ENCODE data around the gene BEAN1.

Gene BEAN1

GRCh38 chr16:66486773-66487579 lies 59.9 kb downstream of the BEAN1 start:
- H3K27me3 ChIP-seq (ENCODE audit: insufficient read depth, poor library complexity, severe bottlenecking), result no peaks in the 10 kb centered on the region
- no peak overlapping the region for H3K4me3 ChIP-seq (replicated peaks; ENCODE audit: insufficient read depth, low read length)
- peak; percentile 59 to 62 for DNase-seq (ENCODE audit: low read depth in 1 of 2, low spot score in 1 of 2)
- TF ChIP-seq SPI1 (IDR thresholded peaks at IDR 0.05; ENCODE audit: borderline replicate concordance, low read depth) (no peak), REST (IDR thresholded peaks at IDR 0.05; ENCODE audit: insufficient replicate concordance, low read depth) (no peak), POLR2AphosphoS5 (IDR thresholded peaks at IDR 0.05; ENCODE audit: low read depth) (no peak), GABPA (IDR thresholded peaks at IDR 0.05; ENCODE audit: low read depth) (no peak)
- TF ChIP-seq, protein P1, sequence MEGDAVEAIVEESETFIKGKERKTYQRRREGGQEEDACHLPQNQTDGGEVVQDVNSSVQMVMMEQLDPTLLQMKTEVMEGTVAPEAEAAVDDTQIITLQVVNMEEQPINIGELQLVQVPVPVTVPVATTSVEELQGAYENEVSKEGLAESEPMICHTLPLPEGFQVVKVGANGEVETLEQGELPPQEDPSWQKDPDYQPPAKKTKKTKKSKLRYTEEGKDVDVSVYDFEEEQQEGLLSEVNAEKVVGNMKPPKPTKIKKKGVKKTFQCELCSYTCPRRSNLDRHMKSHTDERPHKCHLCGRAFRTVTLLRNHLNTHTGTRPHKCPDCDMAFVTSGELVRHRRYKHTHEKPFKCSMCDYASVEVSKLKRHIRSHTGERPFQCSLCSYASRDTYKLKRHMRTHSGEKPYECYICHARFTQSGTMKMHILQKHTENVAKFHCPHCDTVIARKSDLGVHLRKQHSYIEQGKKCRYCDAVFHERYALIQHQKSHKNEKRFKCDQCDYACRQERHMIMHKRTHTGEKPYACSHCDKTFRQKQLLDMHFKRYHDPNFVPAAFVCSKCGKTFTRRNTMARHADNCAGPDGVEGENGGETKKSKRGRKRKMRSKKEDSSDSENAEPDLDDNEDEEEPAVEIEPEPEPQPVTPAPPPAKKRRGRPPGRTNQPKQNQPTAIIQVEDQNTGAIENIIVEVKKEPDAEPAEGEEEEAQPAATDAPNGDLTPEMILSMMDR (IDR thresholded peaks at IDR 0.05; ENCODE audit: insufficient read depth, low read length), result no peak
- H3K27ac ChIP-seq (replicated peaks), result peak overlapping the region; percentile 24

GRCh38 chr16:66487580-66488275 lies 60.6 kb downstream of the BEAN1 start:
- H3K27ac ChIP-seq (replicated peaks), result no peak overlapping the region; the same call in 1 of the 2 replicates
- DNase-seq (ENCODE audit: low read depth in 1 of 2, low spot score in 1 of 2), result no peak
- TF ChIP-seq POLR2AphosphoS5 (IDR thresholded peaks at IDR 0.05; ENCODE audit: low read depth) (no peak), SPI1 (IDR thresholded peaks at IDR 0.05; ENCODE audit: borderline replicate concordance, low read depth) (no peak), REST (IDR thresholded peaks at IDR 0.05; ENCODE audit: insufficient replicate concordance, low read depth) (no peak), GABPA (IDR thresholded peaks at IDR 0.05; ENCODE audit: low read depth) (no peak)
- TF ChIP-seq, protein P1 (IDR thresholded peaks at IDR 0.05; ENCODE audit: insufficient read depth, low read length), result no peak
- H3K4me3 ChIP-seq (replicated peaks; ENCODE audit: insufficient read depth, low read length), result no peak overlapping the region
- H3K27me3 ChIP-seq (ENCODE audit: insufficient read depth, poor library complexity, severe bottlenecking), result no peaks in the 10 kb centered on the region

DNA sequence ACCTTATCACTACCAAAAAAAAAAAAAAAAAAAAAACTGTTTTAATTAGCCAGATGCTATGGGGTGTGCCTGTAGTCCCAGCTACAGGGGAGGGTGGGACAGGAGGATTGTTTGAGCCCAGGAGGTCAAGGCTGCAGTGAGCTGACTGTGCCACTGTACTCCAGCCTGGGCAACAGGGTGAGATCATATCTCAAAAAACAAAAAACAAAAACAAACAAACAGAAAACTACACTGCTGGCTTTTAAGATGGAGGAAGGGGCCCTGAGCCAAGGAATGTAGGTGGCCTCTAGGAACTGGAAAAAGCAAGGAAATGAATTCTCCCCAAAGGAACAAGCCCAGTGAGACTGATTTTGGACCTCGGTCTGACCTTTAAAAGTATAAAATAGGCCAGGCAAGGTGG lies 61.4 kb downstream of the BEAN1 start:
- no peak overlapping the region for H3K4me3 ChIP-seq (replicated peaks; ENCODE audit: insufficient read depth, low read length)

More for the DNA sequence above, 61.4 kb downstream of the BEAN1 start:
- no peaks in the 10 kb centered on the region for H3K27me3 ChIP-seq (ENCODE audit: insufficient read depth, poor library complexity, severe bottlenecking)
- TF ChIP-seq POLR2AphosphoS5 (IDR thresholded peaks at IDR 0.05; ENCODE audit: low read depth), result no peak
- no peak for TF ChIP-seq REST (IDR thresholded peaks at IDR 0.05; ENCODE audit: insufficient replicate concordance, low read depth)
- TF ChIP-seq SPI1 (IDR thresholded peaks at IDR 0.05; ENCODE audit: borderline replicate concordance, low read depth), result no peak
- TF ChIP-seq GABPA (IDR thresholded peaks at IDR 0.05; ENCODE audit: low read depth), result no peak
- TF ChIP-seq, protein P1 (IDR thresholded peaks at IDR 0.05; ENCODE audit: insufficient read depth, low read length), result no peak
- DNase-seq (ENCODE audit: low read depth in 1 of 2, low spot score in 1 of 2), result no peak
- no peak overlapping the region for H3K27ac ChIP-seq (replicated peaks)

All from HL-60 (cell line).